ENCODE data around the gene CDC42EP1.
"Not testable (repeated sequence)": the region's sequence is repeated elsewhere in the genome, so short reads cannot be mapped to it uniquely, and the experiment has no call there.

The CDC42EP1 gene

DNA sequence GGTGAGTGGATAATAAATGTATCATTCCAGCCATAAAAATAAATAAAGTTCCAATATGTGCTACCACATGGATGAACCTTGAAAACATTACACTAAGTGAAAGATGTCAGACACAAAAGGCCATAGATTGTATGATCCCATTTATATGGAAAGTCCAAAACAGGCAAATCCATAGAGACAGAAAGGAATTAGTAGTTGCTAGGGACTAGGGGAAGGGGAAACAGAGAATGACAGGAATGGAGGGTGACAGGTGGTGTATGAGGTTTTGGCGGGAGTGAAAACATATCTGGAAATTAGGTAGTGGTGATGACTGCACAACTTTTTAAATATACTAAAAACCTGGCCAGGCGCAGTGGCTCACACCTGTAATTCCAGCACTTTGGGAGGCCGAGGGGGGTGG, 25.8 kb upstream of the CDC42EP1 start:
- no peak for DNase-seq

DNA sequence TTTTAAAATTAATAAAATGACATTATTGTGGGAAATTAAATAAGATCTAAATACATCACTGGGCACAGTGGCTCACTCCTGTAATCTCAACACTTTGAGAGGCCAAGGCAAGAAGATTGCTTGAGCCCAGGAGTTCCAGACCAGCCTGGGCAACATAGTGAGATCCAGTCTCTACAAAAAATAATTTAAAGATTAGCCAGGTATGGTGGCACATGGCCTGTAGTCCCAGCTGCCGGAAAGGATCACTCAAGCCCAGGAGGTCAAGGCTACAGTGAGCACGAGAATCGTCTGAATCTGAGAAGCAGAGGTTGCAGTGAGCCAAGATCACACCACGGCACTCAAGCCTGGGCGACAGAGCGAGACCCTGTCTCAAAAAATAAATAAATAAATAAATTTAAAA, 25.1 kb upstream of the CDC42EP1 start:
- DNase-seq = no peak

DNA sequence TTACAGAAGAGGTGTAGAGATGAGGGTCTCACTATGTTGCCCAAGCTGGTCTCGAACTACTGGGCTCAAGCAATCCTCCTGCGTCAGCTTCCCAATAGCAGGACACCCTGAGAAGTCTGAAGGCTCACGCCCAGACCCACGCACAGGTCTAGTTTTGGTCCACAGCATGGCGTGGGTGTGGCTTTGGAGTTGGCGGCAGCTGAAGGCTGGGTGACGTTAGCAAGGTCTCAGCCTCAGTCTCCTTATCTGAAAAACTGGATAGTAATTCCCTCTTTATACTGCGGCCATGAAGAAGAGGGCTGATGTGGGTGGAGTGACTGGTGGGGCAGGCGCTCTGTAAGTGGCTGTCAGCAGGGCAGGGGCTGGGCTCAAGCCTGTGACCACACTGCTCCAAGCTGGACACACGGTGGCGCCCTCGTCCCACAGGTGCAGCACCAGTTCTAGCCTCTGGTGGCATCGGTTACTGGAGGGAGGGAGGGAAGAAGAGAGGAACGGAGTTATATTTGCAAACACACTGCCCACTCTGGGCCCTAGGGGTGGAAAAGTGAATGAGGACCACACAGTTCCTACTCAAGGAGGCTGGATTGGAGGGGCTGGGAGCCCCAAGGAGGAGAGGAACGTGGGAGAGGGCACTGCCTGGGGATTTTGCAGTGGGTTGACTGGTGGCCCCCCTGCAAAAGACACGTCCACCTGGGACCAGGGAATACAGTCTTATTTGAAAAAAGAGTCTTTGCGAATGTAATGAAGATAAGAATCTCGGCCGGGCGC, 21.5 kb upstream of the CDC42EP1 start:
- peak; percentile 91 for DNase-seq

DNA sequence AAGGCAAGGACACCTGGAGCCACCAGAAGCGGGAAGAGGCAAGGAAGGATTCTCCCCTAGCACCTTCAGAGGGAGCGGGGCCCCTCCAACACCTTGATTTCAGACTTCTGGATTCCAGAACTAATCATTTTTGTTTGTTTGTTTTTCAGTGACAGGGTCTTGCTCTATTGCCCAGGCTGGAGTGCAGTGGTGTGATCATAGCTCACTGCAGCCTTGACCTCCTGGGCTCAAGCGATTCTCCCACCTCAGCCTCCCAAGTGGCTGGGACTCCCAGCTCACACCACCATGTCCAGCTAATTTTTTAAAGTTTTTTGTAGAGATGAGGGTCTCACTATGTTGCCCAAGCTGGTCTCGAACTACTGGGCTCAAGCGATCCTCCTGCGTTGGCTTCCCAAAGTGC, 20.5 kb upstream of the CDC42EP1 start:
- DNase-seq = not testable (repeated sequence)

DNA sequence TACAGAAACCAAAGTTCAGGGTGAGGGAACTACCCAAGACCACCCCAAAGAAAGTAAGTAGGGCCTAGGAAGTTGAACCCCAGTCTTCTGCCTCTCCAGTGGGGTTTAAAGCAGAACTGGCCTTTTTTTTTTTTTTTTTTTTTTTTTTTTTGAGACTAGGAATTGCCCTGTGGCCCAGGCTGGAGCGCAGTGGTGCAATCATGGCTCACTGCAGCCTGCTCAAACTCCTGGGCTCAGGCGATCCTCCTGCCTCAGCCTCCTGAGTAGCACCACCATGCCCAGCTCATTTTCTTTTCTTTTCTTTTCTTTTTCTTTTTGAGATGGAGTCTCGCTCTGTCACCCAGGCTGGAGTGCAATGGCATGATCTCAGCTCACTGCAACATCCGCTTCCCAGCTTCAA, 17.9 kb upstream of the CDC42EP1 start:
- not testable (repeated sequence) for DNase-seq

DNA sequence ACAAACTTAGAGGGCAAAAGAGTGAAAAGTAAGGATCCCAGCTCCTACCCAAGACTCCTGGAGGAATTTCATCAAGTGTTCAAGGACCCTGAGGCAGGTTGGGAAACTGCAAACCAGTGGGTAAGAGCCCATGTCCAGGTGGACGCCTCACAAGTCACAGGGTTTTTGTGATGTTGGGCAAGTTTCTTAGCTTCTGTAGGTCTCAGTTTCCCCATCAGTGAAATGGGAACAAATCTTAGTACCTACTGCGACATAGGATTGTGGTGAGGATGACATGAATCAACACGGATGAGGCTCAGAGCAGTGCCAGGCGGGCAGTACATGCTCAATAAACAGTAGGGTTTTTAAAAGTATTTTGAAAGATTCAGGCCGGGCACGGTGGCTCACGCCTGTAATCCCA, 17.3 kb upstream of the CDC42EP1 start:
- DNase-seq = no peak

DNA sequence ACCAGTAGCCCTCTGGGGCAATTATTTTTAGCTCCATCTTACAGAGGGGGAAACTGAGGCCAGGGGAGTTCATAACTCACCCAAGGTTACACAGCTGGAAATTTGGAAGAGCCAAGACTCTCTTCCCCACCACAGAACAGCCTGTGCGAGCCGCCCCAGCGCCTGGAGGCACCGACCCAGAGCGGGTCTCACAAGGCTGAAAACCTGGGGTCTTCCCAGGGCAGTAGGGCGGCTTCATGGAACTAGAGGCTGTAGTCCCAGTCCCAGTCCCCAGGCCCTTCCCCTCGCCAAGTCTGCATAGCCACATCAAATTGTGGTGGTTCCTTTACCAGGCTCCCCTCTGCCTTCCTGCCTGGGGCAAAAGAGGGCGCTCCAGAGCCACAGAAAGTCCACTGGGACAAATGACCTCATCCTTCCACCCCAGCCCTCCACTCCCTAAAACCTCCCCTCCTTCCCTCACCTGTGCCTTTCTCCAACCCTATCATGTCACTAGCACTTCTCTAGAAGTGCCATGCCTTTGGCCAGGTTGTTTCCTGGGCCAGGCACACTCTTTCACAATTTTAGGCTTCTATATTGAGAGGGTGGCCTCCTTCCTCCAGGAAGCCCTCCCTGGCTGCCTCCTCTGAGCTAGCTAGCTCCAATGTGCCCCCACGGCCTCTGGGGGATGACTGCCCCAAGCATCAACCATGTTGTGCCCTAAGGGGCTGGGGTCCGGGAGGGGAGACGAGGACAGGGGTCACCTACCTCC, 15.2 kb upstream of the CDC42EP1 start:
- peak; percentile 57 for DNase-seq

DNA sequence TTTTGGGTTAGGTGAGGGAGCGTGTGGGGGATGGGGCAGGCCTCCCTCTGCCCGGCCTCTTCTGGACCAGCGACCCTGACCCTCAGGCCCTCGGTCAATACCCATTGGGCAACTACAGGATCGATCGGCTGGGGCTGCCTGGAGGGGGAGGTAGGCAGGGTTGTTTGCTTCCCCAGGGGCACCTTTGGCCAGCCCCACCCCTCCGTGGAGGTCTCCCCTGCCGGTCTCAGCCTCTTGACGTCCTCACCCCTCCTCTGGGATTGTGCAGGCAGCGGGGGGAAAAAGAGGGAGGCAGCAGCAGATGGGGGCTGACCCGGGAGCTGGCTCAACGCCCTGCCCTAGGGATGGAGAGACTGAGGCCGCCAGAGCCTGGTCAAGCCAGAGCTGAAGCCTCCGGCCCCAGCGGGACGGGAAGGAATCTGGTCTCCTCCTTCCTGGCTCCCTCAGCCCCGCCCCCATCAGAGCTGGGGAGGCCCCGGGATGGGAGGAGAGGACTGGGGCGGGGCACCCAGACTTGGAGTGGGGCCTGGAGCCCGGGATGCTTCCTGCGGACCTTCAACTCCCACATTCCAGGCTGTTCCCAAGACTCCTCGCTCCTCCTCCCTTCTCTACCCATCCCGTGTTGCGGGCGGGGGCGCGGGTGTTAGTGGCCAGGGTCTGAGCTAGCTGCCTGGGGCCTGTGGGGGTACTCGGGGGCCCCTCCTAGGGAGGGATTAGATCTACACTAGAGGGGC, 14.4 kb upstream of the CDC42EP1 start:
- DNase-seq = no peak

DNA sequence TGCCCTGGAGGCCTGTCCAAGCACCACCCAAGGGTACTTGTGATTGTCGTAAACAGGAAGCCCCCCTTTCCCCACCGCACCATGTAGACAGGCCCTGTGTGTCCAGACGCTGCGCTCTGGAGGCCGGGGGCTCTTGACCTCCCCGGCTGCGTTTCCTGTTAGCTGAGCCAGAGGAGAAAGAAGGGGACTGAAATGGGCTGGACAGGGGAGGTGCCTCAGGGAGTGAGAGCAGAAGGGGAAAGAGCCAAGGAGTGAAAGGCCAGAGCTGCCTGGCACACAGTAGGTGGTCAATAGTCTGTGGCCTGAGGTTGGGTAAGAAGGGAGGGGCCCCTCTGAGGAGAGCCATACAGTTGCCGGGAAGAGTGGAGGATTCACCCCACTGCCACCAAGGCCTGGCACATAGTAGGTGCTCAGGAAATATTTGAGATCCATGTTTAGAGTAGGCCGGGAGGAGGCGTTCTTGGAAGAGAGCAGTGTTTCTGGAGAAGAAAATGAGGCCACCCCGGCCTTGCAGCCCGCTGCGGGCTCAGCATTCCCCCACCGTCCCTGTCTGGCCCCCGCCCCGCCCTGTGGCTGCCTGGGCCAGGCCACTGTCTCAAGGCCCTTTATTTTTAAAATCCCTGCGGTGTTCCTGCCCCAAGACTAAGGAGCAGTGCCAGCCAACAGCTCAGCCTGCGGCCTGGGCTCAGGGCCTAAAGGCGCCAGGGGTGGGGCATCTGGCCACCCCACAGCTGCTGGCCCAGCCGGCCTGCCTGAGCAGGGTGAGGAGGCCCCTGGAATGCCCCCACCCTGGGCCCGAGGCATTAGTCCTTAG, 13.6 kb upstream of the CDC42EP1 start:
- no peak for DNase-seq

DNA sequence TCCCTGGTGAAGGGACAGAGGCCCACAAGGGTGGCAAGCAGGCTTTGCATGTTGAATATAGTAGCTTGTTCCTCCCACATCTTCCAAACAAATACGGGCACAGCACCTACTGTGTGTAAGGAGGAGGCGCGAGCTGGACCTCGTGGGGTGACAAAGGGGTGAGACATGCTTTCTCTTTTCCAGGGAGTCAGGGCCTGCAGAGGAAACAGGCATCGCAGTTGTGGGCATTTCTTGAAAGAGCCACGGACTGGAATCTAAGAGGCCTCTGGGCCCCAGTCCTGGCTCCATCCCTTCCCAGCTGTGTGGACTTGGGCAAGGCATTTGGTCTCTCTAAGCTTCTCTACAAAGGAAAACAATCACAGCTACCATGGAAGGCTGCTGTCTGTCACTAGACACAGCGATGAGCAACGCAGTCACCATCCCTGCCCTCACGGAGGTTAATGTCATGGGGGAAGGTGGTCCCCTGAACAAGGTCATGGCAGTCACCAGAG, 13.0 kb upstream of the CDC42EP1 start:
- no peak for DNase-seq

DNA sequence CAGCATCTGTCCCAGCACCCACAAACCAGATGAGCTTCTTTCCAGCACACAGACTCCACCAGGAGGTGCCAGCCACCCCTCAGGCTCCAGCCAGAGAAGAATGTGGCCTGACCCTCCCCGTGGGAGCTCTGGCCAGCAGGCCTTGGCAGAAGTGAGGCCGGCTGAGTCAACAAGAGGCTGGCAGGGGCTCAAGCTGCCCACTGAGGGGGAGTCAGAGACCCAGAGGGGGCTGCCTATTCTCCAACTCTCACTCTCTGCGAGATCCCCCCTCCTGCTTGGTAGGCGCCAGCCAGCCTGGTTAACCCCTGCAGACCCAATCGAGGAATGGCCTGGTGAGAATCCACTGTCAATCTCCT, 10.6 kb upstream of the CDC42EP1 start:
- no peak for DNase-seq

DNA sequence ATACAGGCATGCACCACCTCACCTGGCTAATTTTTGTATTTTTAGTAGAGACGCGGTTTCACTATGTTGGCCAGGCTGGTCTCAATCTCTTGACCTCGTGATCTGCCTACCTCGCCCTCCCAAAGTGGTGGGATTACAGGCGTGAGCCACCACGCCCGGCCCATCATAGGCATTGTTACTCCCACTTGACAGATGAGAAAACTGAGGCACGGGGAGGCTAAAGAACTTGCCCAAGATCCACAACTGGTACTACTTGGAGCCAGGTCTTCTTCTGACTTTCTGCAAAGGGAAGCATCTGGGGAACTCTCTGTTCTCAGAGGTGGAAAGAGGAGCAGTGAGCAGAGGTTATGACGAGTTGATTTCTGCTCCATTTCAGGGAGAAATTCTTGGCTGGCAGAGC, 9.4 kb upstream of the CDC42EP1 start:
- not testable (repeated sequence) for DNase-seq

DNA sequence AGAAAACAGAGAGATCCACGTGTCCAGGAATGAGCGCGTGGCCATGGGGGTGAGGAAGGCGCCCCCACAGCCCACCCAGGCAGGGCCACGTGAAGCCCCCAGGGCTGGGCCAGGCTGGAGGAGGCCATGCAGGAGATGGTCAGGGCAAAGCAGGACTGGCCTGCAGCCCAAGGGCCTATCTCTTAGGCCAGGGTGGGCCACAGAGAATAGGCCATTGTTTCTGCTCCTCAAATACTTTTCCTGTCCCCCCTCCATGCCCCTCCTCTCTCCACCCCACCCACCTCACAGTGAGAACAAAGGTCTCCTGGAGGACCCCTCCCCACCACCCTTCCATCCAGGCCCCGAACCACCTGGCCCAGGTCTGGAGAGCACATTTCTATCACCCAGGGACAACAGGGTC, 8.3 kb upstream of the CDC42EP1 start:
- no peak for DNase-seq

DNA sequence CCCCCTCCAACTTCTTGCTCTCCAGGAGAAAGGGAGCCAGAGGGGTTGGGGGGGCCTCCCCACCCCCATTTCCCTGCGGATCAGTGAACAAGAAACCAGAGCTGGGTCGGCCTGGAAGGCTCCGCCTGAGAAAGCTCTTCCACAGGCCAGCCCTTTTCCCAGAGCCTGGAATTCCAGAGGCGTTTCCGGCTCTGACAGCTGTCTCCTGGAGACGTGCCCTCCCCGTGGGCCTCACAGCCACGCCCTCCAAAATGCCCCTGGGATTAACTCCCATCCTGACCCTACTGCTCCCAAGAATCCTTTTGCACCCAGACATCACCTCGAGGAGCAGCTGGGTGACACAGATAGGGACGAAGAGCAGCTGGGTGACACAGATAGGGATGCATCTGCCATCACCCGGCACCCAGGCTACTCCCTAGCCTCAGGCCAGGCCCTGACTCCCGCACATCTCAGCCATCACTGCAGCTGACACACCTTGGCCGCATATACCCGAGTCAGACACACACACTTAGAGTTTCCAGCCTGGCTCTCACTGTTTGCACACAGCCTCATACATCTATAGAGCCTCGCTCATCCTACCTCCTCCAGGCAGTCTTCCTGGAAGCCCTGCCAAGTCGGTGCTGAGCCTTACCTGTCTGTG, 7.6 kb upstream of the CDC42EP1 start:
- no peak for DNase-seq

DNA sequence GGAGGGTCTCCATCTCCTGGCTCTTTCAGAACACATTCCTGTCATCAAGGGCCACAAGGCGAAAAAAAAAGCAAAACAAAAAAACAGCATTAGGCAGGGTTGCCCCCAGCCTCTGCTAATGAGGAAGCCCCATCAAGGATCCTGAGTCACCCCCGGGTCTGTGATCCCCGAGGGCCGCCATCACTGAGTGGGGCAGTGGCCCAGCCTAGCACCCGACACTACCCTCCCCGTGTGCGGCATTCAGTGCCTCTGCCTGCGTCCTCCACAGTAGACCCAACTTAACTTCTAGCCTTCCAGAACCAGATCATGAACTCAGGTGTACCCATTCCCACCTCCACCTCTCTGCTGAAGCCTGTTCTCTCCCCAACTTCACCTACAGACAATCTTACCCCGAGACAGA, 6.6 kb upstream of the CDC42EP1 start:
- no peak for DNase-seq

DNA sequence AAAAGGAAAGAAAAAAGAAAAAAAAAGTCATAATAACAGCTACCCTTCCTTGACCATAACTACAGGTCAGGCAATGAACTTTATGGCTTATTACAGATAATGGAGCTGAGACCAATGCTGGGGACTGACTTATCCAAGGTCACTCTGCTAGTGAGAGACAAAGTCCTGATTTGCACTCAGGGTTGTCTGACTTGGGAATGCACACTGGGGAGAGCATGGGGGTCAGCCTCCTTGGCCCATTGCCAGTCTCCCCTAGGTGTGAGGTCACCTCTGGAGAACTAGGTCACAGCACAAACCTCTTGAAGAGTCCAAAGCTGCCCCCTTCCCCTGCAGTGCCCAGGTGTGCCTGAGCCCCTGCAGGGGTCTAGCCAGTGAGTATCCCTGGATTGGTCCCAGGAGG, 5.3 kb upstream of the CDC42EP1 start:
- DNase-seq = no peak

DNA sequence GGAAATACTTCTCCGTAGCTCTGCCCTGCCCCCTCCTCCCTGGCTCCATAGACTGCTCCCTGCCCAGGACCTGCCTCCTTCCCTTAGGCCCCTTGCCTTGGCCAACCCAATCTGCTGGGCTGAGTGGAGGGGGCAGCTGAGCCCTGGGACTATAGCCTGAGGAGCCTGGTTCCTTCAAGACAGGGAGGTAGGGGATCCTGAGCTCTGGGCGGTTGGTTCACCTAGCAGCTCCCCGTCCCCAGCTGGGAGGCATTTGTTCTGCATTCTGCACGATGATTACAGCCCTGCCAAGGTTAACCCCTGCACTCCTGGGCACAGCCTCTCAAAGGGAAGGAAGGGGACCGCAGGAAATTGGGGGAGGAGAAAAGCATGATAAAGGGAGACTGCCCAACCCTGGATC, 3.6 kb upstream of the CDC42EP1 start:
- DNase-seq = no peak

DNA sequence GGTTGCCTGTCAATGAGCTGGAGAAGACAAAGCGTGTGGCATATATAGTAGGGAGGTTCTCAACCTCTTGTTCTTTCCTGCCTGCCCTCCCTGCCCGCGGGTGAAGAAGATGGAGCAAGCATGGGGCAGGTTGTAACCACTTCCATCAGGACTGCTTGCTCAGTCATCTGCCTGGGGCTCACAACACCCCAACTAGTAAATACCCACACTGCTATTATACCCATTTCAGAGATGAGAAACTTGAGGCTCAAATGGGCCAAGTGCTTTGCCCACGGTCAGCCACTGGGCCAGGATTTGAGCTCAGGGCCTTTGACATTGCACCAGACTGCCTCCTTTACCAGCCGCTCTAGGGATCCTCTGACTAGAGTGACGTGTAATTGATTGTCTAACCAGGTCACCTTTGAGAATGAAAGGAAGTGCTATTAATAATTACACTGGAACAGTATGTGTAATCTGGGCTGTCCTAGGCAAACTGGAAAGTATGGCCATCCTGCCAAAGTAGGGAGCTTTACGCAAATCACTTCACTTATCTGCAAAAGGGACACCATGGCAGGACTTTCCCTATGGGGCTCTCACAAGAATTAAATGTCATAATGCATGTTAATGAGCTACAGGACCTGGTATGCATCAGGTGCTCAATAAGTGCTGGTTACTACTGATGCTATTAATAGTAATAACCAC, 2.8 kb upstream of the CDC42EP1 start:
- no peak for DNase-seq

DNA sequence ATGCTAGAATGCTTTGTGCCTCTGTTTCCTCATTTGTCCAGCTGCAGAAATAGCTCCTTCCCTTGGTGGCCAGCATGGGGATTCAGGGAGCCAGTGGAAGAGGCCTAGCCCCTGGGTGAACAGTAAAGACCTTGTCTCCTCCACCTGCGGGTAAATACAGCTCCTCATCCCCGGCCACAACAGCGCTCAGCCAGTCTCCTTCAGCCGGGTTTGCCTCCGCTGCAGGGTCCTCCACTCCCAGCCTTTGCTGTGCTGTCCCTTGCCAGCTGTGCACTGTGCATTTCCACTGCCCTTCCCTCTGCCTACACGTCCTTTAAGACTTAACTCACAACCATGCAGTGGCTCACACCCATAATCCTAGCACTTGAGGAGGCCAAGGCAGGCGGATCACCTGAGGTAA, 1.5 kb upstream of the CDC42EP1 start:
- DNase-seq = no peak

DNA sequence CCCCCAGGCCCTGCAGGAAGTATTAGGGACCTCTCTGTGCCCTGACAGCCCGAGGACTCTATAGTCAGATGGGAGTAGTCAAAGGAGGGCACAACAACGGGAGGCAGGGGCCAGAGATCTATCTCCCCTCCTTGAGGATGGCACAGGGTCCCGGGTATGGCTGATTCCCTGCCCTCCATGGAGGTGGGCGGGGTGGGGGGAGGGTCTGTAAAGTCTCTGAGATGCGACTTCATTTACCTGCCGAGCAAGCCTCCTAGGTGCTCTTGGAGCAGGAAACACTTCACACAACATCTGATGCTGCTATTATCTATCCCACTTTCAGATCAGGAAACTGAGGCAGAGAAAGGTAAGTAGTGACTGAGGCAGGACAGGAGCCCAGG, 769 bp upstream of the CDC42EP1 start:
- no peak for DNase-seq

DNA sequence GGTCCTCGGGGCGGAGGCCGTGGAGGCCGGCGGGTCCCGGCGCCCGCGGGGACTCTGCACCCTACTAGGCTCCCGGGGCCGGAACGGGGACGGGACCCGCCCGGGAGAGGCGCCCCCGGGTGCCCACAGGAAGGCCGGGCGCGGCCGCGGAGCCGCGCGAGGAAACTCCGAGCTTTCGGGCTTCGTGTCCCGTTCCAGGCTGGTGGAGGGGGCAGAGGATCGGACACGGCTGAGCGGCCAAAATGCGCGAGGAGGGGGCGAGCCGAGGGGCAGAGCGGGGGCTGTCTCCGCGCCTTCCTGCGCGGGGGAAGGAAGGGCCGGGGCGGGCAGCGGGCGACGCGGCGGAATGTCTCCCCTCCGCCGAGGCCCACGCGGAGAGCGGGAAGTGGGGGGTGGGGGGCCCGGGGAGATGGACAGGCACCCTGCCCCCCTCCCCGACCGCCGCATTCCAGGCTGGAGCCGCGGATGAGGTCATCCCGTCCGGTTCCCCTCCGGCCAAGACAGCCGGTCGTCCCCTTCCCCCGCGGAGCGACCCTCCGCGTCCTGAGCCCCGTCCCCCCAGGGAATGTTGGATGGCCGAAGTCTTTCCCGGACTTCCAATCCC, 430 bp downstream of the CDC42EP1 start:
- no peak for DNase-seq

Measured in activated CD4-positive, CD25-positive, alpha-beta regulatory T cell treated with anti-CD3 and anti-CD28 coated beads, Interleukin-2, amount 50 U/mL, for 72 hours (primary cell).